Measurements from ENCODE around the gene SPO11. TPM values are rescaled to one million over a fixed set of nuclear protein-coding genes. Genes with fewer than 3 reads are reported as not detected.

SPO11 gene
- total and polyA plus RNA-seq, 2 of the 4 experiments (the other 2 are of a cell fraction), result not detected

DNA sequence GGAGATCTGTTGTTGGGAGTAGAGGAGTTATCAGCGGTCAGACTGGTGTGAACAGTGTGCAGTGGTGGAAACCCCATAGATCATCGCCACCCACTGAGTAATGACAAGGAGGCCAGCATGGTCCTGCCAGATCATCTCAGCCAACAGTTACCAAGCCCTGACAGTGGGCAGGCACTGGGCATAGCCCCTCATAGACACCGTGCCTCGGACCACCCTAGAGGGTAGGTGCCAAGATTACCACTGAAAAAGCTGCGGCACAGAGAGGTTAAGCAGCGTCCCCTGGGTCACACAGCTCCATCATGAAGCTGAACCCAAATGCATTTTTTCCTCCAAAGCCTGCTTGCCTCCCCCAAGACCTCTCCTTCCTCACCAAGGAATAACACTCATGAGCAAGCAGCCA is 41.7 kb upstream of the SPO11 start:
- Histone ChIP-seq H2AFZ (replicated peaks; ENCODE audit: low read length, poor library complexity) (no peak overlapping the region), H3K4me2 (ENCODE audit: low read depth, low read length) (no peak overlapping the region), H3K9me1 (ENCODE audit: insufficient read depth, low read length) (no peaks in the 10 kb centered on the region), H2BK20ac (ENCODE audit: low read depth, low read length) (no peak overlapping the region), H3K27ac (ENCODE audit: insufficient read depth, low read length) (no peak overlapping the region), H3K79me1 (ENCODE audit: low read depth in 1 of 2, low read length in 2 of 2) (no peaks in the 10 kb centered on the region), H2BK15ac (ENCODE audit: low read depth, low read length) (no peak overlapping the region), H3K9me3 (ENCODE audit: control insufficient read depth, insufficient read depth, low read length) (no peaks in the 10 kb centered on the region), H2BK120ac (ENCODE audit: low read depth, low read length) (no peak overlapping the region), H4K91ac (ENCODE audit: insufficient read depth, low read depth, low read length) (no peak overlapping the region), H3K23ac (ENCODE audit: low read depth, low read length) (no peak overlapping the region), H4K5ac (ENCODE audit: low read depth, low read length) (no peak overlapping the region), H3K14ac (replicated peaks; ENCODE audit: low read depth, low read length) (no peak overlapping the region), H3K4ac (ENCODE audit: low read depth, low read length) (no peak overlapping the region), H2AK9ac (replicated peaks; ENCODE audit: low read depth, low read length, poor library complexity) (no peak overlapping the region), H3K56ac (ENCODE audit: extremely low read depth, insufficient read depth, low read length) (no peak overlapping the region), H3K9ac (ENCODE audit: low read depth, low read length) (no peak overlapping the region), H3K4me3 (ENCODE audit: insufficient read depth, low read depth, low read length) (no peak overlapping the region), H4K20me1 (ENCODE audit: insufficient read depth, low read length) (no peaks in the 10 kb centered on the region), H4K8ac (ENCODE audit: low read depth in 2 of 2, low read length in 2 of 2) (no peak overlapping the region), H2AK5ac (ENCODE audit: low read depth, low read length) (no peak overlapping the region), H3K36me3 (ENCODE audit: control insufficient read depth, insufficient read depth, low read length) (no peaks in the 10 kb centered on the region), H3K4me1 (ENCODE audit: control insufficient read depth, insufficient read depth, low read length) (peaks cover 2% of the 10 kb centered on the region; the same call in 1 of the 2 replicates), H3K27me3 (ENCODE audit: control insufficient read depth, insufficient read depth, low read length) (peaks cover 19% of the 10 kb centered on the region), H3K18ac (ENCODE audit: low read depth, low read length) (no peak overlapping the region), H2BK5ac (ENCODE audit: low read depth, low read length, poor library complexity, severe bottlenecking) (no peak overlapping the region)
- no peak for DNase-seq
- ATAC-seq (ENCODE audit: low read depth), result no peak
- intact Hi-C loops (cut with micrococcal nuclease) (no loop called here), in situ Hi-C loops (cut with MboI; ENCODE audit: low sequenced_read_pairs) (no loop called here), dilution Hi-C loops (cut with HindIII; ENCODE audit: low sequenced_read_pairs, unreplicated experiment) (no loop called here)
- WGBS, 2 experiments (ENCODE audit: extremely low coverage in 2 of 2, insufficient read length in 1 of 2), result 13% methylated on average over 3 of the region's 6 CpGs; no CpG with 5 or more reads in 1 of the 2 experiments
- TF ChIP-seq RAD21 (IDR thresholded peaks at IDR 0.05; ENCODE audit: low read length), result no peak
- no peak for TF ChIP-seq SMC3 (IDR thresholded peaks at IDR 0.05; ENCODE audit: low read depth, low read length)
- TF ChIP-seq POLR2A (IDR thresholded peaks at IDR 0.05; ENCODE audit: low read depth, low read length), result no peak
- TF ChIP-seq BHLHE40 (IDR thresholded peaks at IDR 0.05; ENCODE audit: low read depth, low read length), result no peak
- TF ChIP-seq NFE2L2 (IDR thresholded peaks at IDR 0.05; ENCODE audit: low read depth, low read length), result no peak
- no peak for TF ChIP-seq MXI1 (IDR thresholded peaks at IDR 0.05; ENCODE audit: borderline replicate concordance, low read depth, low read length)
- TF ChIP-seq, protein P1, sequence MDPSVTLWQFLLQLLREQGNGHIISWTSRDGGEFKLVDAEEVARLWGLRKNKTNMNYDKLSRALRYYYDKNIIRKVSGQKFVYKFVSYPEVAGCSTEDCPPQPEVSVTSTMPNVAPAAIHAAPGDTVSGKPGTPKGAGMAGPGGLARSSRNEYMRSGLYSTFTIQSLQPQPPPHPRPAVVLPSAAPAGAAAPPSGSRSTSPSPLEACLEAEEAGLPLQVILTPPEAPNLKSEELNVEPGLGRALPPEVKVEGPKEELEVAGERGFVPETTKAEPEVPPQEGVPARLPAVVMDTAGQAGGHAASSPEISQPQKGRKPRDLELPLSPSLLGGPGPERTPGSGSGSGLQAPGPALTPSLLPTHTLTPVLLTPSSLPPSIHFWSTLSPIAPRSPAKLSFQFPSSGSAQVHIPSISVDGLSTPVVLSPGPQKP (IDR thresholded peaks at IDR 0.05; ENCODE audit: borderline replicate concordance, low read depth, low read length), result no peak
- TF ChIP-seq MAFK (IDR thresholded peaks at IDR 0.05; ENCODE audit: low read depth, low read length), result no peak
- no peak for TF ChIP-seq RFX5 (IDR thresholded peaks at IDR 0.05; ENCODE audit: low read depth, low read length)
- POLR2A ChIA-PET (ENCODE audit: unreplicated experiment), result no interaction called here
- CTCF ChIA-PET, result no interaction called here
- no TSS peak for BruUV-seq (replicated peaks)

All from IMR-90 (cell line).